NCI-H226 (cell line): ENCODE results near the gene KCNJ10.

ENCODE experiments used
- DNase-seq: peaks from one replicate; pipeline ENCODE4 v3.0.0-alpha.2; 2015

The KCNJ10 gene

GRCh38 chr1:159955456-159955855 is 114.5 kb downstream of the KCNJ10 start:
- DNase-seq = no peak

GRCh38 chr1:159953536-159954515 is 116.1 kb downstream of the KCNJ10 start, which contains the start of gene SLAMF9:
TSS of gene SLAMF9 (minus strand) at chr1:159954237. CDS start at chr1:159954137, 100 bp downstream.
- DNase-seq = peak; percentile 32

- no peak for DNase-seq
Observed at GRCh38 chr1:159952932-159953331, 117.0 kb downstream of the KCNJ10 start.

- DNase-seq = no peak
Observed at GRCh38 chr1:159951551-159951950, 118.4 kb downstream of the KCNJ10 start.

GRCh38 chr1:159951016-159951415 is 118.9 kb downstream of the KCNJ10 start:
- DNase-seq = no peak

GRCh38 chr1:159949981-159950381 is 120.0 kb downstream of the KCNJ10 start:
- no peak for DNase-seq

- DNase-seq = no peak
Observed at GRCh38 chr1:159949123-159949522, 120.8 kb downstream of the KCNJ10 start.
